ENCODE data around the gene C3orf38.
"Not testable (repeated sequence)": the region's sequence is repeated elsewhere in the genome, so short reads cannot be mapped to it uniquely, and the experiment has no call there.

Gene C3orf38

DNA sequence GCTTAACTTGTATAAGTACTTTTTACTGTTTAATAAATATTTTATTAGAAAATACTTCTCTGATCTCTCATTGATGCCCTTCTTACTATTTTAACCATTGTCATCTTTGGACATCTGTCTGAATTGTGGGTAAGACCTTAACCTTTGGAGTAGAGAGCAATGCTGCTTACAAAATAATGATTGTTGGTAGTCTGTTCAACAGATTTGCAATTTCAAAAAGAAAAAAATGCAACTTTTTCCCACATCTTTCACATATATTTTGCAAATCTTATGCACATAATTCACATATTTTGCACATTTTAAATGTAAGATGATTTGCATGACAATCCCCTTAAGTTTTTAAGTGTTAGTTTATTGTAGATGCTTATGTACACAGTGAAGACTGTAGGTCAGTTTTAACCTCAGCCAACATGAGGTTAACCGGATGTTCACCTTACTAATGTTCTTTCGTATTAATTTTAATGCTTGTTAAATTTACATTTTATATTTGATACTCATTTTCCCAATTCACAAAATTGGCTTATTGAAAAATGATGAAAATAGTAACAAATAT lies 16.7 kb downstream of the C3orf38 start:
- DNase-seq = no peak

DNA sequence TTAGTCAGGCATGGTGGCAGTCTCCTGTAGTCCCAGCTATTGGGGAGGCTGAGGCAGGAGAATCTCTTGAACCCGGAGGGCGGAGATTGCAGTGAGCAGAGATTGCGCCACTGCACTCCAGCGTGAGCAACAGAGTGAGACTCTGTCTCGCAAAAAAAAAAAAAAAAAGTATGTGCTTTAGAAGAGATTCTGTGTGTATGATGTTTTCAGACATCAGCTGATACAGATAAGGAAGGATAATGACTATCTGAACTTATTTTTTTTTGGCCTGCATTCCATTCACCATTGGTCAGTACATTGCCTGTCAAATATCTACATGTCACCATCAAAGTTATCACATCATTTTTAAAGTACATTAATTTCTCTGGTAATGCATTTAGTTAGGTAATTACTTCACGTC lies 17.4 kb downstream of the C3orf38 start:
- DNase-seq = no peak

DNA sequence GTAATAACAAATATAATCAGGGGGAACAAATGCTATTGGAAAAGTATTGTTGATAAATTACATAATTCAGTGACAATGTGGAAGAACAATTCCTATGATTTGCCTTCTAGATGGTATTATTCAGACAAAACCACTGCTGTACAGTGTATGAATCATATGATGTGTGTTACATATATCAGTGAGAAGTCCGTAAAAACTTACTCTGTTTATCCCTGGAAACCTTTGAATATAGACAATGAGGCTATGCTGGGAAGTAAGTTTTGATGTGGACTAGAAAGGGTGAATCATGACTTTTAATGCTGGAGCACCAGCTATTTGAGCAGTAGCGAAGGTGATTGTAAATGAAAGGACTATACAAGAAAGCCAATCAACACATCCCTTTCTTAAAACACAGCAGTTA lies 17.9 kb downstream of the C3orf38 start:
- no peak for DNase-seq

DNA sequence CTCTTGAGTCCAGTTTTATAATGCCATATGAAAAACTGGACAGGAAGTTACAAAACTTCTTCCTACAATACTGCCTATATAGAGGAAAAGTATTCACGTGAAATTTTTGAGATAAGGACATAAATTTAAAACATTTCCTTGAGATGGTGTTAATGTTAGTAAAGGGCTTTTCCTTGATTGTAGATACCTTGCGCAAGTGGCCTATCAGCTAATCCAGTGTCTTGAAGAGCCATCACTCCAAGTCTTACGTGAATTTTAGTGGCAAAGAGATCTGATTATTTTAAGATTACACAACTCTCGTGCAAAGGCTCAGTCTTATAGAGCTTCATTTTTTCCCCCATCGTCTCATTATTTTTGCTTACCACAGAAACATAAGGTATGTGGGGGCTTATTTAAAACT lies 18.4 kb downstream of the C3orf38 start:
- no peak for DNase-seq

DNA sequence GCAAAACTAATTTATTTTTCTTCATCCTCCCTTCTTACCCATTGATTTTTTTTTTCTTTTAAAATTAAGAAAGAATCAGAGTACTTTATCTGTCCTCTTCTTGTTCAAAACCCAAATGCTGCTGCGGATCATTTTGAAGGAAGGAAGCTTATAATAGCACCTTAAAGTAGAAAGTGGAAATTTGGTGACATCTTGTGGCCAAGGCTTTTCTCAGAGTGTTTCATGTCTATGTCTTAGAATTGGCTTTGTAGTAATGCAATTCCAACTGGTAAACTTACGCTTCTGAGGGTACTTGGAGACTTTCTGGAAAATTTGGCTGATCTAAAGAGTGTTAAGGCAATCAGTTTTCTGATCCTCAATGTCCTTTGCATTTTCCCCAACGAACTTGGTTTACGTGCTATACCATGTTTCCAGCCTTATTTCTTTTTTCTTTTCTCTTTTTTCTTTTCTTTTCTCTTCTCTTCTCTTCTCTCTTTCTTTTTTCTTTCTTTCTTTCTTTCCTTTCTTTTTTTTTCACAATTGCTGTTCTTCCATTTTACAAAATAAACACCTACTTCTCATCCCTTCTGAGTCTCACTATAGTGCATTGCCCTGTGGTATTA lies 30.7 kb downstream of the C3orf38 start:
- DNase-seq = no peak

DNA sequence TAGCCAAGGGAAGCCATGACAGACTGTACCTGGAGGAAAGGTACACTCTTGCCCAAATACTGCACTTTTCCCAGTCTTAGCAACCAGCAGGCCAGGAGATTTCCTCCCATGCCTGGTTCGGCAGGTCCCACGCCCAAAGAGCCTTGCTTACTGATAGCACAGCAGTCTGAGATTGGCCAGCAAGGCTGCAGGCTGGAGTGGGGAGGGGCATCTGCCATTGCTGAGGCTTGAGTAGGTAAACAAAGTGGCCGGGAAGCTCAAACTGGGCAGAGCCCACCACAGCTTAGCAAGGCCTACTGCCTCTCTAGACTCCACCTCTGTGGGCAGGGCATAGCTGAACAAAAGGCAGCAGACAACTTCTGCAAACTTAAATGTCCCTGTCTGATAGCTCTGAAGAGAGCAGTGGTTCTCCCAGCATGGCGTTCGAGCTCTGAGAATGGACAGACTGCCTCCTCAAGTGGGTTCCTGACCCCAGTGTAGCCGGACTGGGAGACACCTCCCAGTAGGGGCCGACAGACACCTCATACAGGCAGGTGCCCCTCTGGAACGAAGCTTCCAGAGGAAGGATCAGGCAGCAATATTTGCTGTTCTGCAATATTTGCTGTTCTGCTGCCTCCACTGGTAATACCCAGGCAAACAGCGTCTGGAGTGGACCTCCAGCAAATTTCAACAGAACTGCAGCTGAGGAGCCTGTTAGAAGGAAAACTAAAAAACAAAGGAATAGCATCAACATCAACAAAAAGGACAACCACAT lies 32.6 kb downstream of the C3orf38 start:
- DNase-seq = not testable (repeated sequence)

DNA sequence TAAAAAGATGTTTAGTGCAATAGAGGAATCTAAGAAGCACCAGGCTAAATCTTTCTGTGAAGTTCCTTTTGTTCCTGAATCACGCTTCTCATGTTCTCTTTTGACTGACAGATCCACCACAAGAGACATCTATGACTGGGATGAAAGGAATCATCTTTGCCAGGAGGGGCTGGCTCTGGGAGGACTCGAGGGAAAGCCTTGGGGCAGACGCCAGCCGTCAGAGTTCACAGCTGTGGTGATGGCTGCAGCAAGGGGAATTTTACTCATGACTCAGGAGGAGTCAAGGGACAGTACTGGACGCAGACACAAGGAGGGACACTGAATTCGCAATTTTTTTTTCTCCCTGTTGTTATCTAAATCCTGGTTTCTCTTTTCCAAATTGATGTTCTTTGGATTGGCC lies 38.7 kb downstream of the C3orf38 start:
- DNase-seq = no peak

DNA sequence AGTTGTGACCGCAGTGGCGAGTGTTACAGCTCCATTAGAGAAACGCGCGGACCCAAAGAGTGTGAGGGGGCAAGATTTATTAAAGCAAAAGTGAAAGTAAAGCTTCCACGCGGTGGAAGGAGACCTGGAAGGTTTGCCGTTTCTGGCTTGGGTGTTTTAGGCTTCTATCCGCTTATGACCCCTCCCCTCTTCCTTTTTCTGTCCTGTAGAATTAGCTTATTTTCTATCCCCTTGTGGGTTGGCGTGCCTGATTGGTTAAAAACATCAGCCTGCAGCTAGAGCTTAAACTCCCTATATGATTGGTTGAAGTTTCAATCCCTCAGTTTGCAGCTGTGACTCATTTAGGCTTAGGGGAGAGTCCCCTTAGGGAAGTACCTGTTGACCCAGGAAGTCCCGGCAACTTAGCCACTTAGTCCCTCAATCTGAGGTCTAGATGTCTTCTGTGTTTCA lies 39.6 kb downstream of the C3orf38 start:
- DNase-seq = no peak

DNA sequence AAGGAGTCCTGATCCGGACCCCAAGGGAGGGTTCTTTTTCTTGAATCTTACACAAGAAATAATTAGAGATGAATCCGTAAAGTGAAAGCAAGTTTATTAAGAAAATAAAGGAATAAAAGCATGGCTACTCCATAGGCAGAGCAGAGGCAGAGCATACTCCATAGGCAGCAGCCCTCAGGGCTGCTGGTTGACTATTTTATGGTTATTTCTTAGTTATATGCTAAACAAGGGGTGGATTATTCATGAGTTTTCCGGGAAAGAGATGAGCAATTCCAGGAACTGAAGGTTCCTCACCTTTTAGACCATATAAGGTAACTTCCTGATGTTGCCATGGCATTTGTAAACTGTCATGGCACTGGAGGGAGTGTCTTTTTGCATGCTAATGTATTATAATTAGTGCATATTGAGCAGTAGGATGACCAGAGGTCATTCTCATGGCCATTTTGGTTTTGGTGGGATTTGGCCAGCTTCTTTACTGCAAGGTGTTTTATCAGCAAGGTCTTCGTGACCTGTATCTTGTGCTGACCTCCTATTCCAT lies 42.2 kb downstream of the C3orf38 start:
- no peak for DNase-seq

DNA sequence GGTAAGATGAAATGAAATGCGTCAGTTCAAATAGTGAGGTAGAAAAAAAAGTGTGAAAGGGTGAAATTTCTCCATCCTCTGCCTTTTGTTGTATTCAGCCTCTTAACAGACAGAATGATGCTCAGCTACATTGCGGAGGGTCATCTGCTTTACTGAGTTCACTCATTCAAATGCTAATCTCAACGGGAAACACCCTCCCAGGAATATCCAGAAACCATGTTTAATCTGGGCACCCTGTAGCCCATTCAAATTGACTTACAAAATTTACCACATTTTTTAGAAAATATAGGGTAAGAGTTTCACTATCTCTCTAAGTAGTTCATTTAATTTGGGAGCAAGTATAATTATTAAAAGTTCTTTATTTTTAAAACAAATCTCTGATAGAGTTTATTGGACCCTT lies 42.9 kb downstream of the C3orf38 start:
- DNase-seq = no peak

DNA sequence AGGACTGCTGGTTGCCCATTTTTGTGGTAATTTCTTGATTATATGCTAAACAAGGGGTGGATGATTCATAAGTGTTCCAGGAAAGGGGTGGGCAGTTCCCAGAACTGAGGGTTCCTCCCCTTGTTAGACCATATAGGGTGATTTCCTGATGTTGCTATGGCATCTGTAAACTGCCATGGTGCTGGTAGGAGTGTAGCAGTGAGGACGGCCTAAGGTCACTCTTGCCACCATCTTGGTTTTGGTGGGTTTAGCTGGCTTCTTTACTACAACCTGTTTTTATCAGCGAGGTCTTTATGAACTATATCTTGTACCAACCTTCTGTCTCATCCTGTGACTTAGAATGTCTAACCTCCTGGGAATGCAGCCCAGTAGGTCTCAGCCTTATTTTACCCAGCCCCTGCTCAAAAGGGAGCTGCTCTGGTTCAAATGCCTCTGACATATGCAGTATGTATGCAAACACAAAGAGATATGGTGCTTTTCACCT lies 46.2 kb downstream of the C3orf38 start:
- no peak for DNase-seq

DNA sequence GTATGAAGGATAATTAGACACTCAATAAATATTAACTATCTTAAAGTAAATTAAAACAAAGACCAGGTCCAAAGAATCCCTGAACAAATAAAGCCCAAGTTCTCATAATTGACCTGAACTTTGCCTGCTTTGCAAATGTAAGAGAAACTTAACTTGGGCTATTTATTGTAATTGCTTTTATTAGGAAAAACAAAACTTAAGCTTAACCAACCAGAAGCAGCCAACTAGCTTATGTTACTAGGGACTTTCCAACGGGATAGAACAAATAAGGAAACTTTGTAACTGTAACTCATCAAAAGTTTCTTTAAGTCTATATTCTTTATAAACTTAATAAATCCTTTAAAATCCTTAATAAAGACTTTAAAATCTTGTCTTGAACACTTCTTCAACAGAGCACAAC lies 48.4 kb downstream of the C3orf38 start:
- DNase-seq = no peak

DNA sequence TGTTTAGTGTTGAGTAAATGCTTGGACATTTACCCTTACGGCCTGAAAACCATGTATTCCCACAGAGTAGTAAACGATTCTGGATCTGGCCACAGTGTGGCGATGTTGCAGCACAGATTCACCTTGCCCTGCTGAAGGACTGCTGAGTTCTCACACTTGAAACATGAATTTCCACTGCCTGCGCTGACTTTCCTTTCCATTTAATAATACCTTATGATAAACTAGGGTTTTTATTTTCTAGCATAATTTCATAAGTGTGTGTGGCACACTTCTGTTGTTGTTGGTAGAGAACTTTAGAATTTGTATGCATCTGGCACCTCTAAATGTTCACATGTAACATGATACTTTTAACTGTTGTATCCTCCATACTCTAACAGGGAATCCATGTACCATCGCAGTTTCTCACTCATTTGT lies 53.9 kb downstream of the C3orf38 start:
- no peak for DNase-seq
